Measurements from ENCODE around the gene UCK1. TPM values are rescaled to one million over a fixed set of nuclear protein-coding genes. Genes with fewer than 3 reads are reported as not detected.

UCK1 gene
- polyA plus RNA-seq, 3 donors, result 33.7 to 42.8 (median 36.5) TPM

- DNase-seq (ENCODE audit: extremely low read depth in 1 of 11, low read depth in 9 of 11, low spot score in 4 of 11), result no peak
Observed at GRCh38 chr9:131484560-131485185, 46.4 kb downstream of the UCK1 start.

- no peak for DNase-seq (ENCODE audit: extremely low read depth in 1 of 11, low read depth in 9 of 11, low spot score in 4 of 11)
Observed at GRCh38 chr9:131484051-131484445, 47.0 kb downstream of the UCK1 start.

- no peak for DNase-seq (ENCODE audit: extremely low read depth in 1 of 11, low read depth in 9 of 11, low spot score in 4 of 11)
Observed at GRCh38 chr9:131483319-131484050, 47.6 kb downstream of the UCK1 start.

GRCh38 chr9:131482343-131483006, 48.6 kb downstream of the UCK1 start:
- no peak for DNase-seq (ENCODE audit: extremely low read depth in 1 of 11, low read depth in 9 of 11, low spot score in 4 of 11)

- no peak for DNase-seq (ENCODE audit: extremely low read depth in 1 of 11, low read depth in 9 of 11, low spot score in 4 of 11)
Observed at GRCh38 chr9:131481441-131482342, 49.4 kb downstream of the UCK1 start.

GRCh38 chr9:131480258-131480657, 50.8 kb downstream of the UCK1 start:
- no peak for DNase-seq (ENCODE audit: extremely low read depth in 1 of 11, low read depth in 9 of 11, low spot score in 4 of 11)

- no peak for DNase-seq (ENCODE audit: extremely low read depth in 1 of 11, low read depth in 9 of 11, low spot score in 4 of 11)
Observed at GRCh38 chr9:131478911-131479310, 52.2 kb downstream of the UCK1 start.

GRCh38 chr9:131478421-131478868, 52.6 kb downstream of the UCK1 start:
- peak; percentile 18 to 56 (median 35) for DNase-seq (ENCODE audit: extremely low read depth in 1 of 11, low read depth in 9 of 11, low spot score in 4 of 11)

- no peak for DNase-seq (ENCODE audit: extremely low read depth in 1 of 11, low read depth in 9 of 11, low spot score in 4 of 11)
Observed at GRCh38 chr9:131477816-131478419, 53.1 kb downstream of the UCK1 start.

- no peak for DNase-seq (ENCODE audit: extremely low read depth in 1 of 11, low read depth in 9 of 11, low spot score in 4 of 11)
Observed at GRCh38 chr9:131477367-131477766, 53.7 kb downstream of the UCK1 start.

- DNase-seq (ENCODE audit: extremely low read depth in 1 of 11, low read depth in 9 of 11, low spot score in 4 of 11), result no peak
Observed at GRCh38 chr9:131476777-131477345, 54.2 kb downstream of the UCK1 start.

GRCh38 chr9:131475956-131476776, 54.9 kb downstream of the UCK1 start:
- no peak for DNase-seq (ENCODE audit: extremely low read depth in 1 of 11, low read depth in 9 of 11, low spot score in 4 of 11)

GRCh38 chr9:131475111-131475955, 55.7 kb downstream of the UCK1 start:
- no peak for DNase-seq (ENCODE audit: extremely low read depth in 1 of 11, low read depth in 9 of 11, low spot score in 4 of 11)

- DNase-seq (ENCODE audit: extremely low read depth in 1 of 11, low read depth in 9 of 11, low spot score in 4 of 11), result no peak
Observed at GRCh38 chr9:131474711-131475110, 56.4 kb downstream of the UCK1 start.

- no peak for DNase-seq (ENCODE audit: extremely low read depth in 1 of 11, low read depth in 9 of 11, low spot score in 4 of 11)
Observed at GRCh38 chr9:131473891-131474290, 57.2 kb downstream of the UCK1 start.
